GM18520 (cell line): ENCODE results near the gene ZFAND3.

Experiments used
- ATAC-seq: cut with Tn5 transposase; IDR thresholded peaks from one replicate; pipeline ENCODE4 v1.9.1; 2021; ENCODE audit not compliant: unreplicated experiment

The ZFAND3 gene

GRCh38 chr6:37826188-37826587, 6.7 kb downstream of the ZFAND3 start:
- no peak for ATAC-seq

- ATAC-seq: no peak
Measured at GRCh38 chr6:37826993-37827392, 7.5 kb downstream of the ZFAND3 start.

- ATAC-seq: no peak
Measured at GRCh38 chr6:37827603-37828265, 8.2 kb downstream of the ZFAND3 start.

GRCh38 chr6:37830225-37830624, 10.7 kb downstream of the ZFAND3 start:
- no peak for ATAC-seq

- ATAC-seq: no peak
Measured at GRCh38 chr6:37831457-37831856, 11.9 kb downstream of the ZFAND3 start.

- no peak for ATAC-seq
Measured at GRCh38 chr6:37835923-37836322, 16.4 kb downstream of the ZFAND3 start.

- ATAC-seq: no peak
Measured at GRCh38 chr6:37838219-37838921, 18.8 kb downstream of the ZFAND3 start.

- no peak for ATAC-seq
Measured at GRCh38 chr6:37840143-37840939, 20.8 kb downstream of the ZFAND3 start.

- no peak for ATAC-seq
Measured at GRCh38 chr6:37840940-37841300, 21.4 kb downstream of the ZFAND3 start.

GRCh38 chr6:37845026-37845911, 25.7 kb downstream of the ZFAND3 start:
- no peak for ATAC-seq

GRCh38 chr6:37845930-37846329, 26.4 kb downstream of the ZFAND3 start:
- no peak for ATAC-seq

- ATAC-seq: no peak
Measured at GRCh38 chr6:37847704-37848103, 28.2 kb downstream of the ZFAND3 start.

GRCh38 chr6:37848371-37848770, 28.8 kb downstream of the ZFAND3 start:
- no peak for ATAC-seq

- ATAC-seq: no peak
Measured at GRCh38 chr6:37850260-37850659, 30.7 kb downstream of the ZFAND3 start.

GRCh38 chr6:37850728-37851285, 31.3 kb downstream of the ZFAND3 start:
- ATAC-seq: no peak

- no peak for ATAC-seq
Measured at GRCh38 chr6:37851997-37852524, 32.5 kb downstream of the ZFAND3 start.

GRCh38 chr6:37856285-37856684, 36.8 kb downstream of the ZFAND3 start:
- no peak for ATAC-seq

GRCh38 chr6:37858363-37858762, 38.8 kb downstream of the ZFAND3 start:
- no peak for ATAC-seq

- no peak for ATAC-seq
Measured at GRCh38 chr6:37860226-37860839, 40.8 kb downstream of the ZFAND3 start.

GRCh38 chr6:37861452-37861851, 41.9 kb downstream of the ZFAND3 start:
- ATAC-seq: no peak
